Measurements from ENCODE around the gene PRKCE. TPM values are rescaled to one million over a fixed set of nuclear protein-coding genes. Genes with fewer than 3 reads are reported as not detected.
A peak's percentile ranks its signal among the peaks of the same experiment; 100 is the strongest.

Gene PRKCE
- total and polyA plus RNA-seq, 2 experiments from 2014 or later, result 13.2 to 19.2 TPM

GRCh38 chr2:45993476-45993991, 342.1 kb downstream of the PRKCE start:
- TF ChIP-seq, protein P1, sequence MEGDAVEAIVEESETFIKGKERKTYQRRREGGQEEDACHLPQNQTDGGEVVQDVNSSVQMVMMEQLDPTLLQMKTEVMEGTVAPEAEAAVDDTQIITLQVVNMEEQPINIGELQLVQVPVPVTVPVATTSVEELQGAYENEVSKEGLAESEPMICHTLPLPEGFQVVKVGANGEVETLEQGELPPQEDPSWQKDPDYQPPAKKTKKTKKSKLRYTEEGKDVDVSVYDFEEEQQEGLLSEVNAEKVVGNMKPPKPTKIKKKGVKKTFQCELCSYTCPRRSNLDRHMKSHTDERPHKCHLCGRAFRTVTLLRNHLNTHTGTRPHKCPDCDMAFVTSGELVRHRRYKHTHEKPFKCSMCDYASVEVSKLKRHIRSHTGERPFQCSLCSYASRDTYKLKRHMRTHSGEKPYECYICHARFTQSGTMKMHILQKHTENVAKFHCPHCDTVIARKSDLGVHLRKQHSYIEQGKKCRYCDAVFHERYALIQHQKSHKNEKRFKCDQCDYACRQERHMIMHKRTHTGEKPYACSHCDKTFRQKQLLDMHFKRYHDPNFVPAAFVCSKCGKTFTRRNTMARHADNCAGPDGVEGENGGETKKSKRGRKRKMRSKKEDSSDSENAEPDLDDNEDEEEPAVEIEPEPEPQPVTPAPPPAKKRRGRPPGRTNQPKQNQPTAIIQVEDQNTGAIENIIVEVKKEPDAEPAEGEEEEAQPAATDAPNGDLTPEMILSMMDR (IDR thresholded peaks at IDR 0.05; ENCODE audit: low read depth, low read length), result peak; percentile 81
- no peaks in the 10 kb centered on the region for H3K36me3 ChIP-seq
- DNase-seq (ENCODE audit: low read depth in 1 of 2, low spot score in 1 of 2), result peak; percentile 82 to 91
- H3K4me1 ChIP-seq (ENCODE audit: low read depth), result no peaks in the 10 kb centered on the region
- H3K9me3 ChIP-seq (ENCODE audit: low read depth), result no peaks in the 10 kb centered on the region
- H3K4me3 ChIP-seq, result no peak overlapping the region
- no peaks in the 10 kb centered on the region for H3K27me3 ChIP-seq
- H3K27ac ChIP-seq, result no peak overlapping the region

DNA sequence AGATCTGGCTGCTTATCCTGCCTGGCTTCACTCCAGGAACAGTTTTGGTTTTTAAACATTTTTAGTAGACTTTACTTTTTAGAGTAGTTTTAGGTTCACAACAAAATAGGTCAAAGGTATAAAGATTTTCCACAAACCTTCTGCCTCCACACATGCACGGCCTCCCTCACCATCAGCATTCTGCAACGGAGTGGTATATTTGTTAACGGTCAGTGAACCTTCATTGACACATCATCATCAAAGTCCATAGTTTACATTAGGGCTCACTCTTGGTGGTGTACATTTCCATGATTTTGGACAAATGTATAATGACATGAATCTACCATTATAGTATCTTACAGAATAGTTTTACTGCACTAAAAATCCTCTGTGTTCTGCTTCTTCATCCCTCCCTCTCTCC, 342.6 kb downstream of the PRKCE start:
- no peak for DNase-seq (ENCODE audit: low read depth in 1 of 2, low spot score in 1 of 2)
- TF ChIP-seq, protein P1 (IDR thresholded peaks at IDR 0.05; ENCODE audit: low read depth, low read length), result no peak
- Histone ChIP-seq H3K27ac (no peak overlapping the region), H3K4me1 (ENCODE audit: low read depth) (no peaks in the 10 kb centered on the region), H3K36me3 (no peaks in the 10 kb centered on the region), H3K27me3 (no peaks in the 10 kb centered on the region), H3K9me3 (ENCODE audit: low read depth) (no peaks in the 10 kb centered on the region), H3K4me3 (no peak overlapping the region)

DNA sequence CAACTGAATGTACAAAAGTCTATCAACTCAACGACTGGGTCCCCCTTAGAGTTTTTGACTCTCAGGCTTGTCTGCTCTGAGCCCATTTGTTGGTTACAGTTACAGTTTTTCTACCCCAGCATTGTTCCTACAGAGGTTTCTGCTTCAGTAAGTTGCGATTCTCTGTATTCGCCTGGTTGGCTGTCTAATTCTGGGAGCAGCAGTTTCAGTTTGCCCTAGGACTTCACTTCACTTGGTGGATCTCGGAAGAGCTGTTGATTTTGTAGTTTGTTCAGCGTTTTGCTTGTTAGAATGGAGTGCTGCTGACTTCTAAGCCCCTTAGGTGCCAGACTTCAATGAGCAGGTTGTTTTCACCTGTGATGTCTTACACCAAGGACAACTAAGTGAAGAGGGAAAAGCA, 349.2 kb downstream of the PRKCE start:
- H3K36me3 ChIP-seq, result peaks cover 5% of the 10 kb centered on the region
- TF ChIP-seq, protein P1 (IDR thresholded peaks at IDR 0.05; ENCODE audit: low read depth, low read length), result no peak
- DNase-seq (ENCODE audit: low read depth in 1 of 2, low spot score in 1 of 2), result no peak
- no peak overlapping the region for H3K27ac ChIP-seq
- H3K9me3 ChIP-seq (ENCODE audit: low read depth), result no peaks in the 10 kb centered on the region
- H3K4me1 ChIP-seq (ENCODE audit: low read depth), result no peaks in the 10 kb centered on the region
- H3K4me3 ChIP-seq, result no peak overlapping the region
- H3K27me3 ChIP-seq, result no peaks in the 10 kb centered on the region

GRCh38 chr2:46001290-46001689, 349.8 kb downstream of the PRKCE start:
- Histone ChIP-seq H3K4me3 (no peak overlapping the region), H3K27ac (no peak overlapping the region), H3K36me3 (peaks cover 5% of the 10 kb centered on the region), H3K4me1 (ENCODE audit: low read depth) (no peaks in the 10 kb centered on the region), H3K9me3 (ENCODE audit: low read depth) (no peaks in the 10 kb centered on the region), H3K27me3 (no peaks in the 10 kb centered on the region)
- no peak for DNase-seq (ENCODE audit: low read depth in 1 of 2, low spot score in 1 of 2)
- TF ChIP-seq, protein P1 (IDR thresholded peaks at IDR 0.05; ENCODE audit: low read depth, low read length), result no peak

- TF ChIP-seq, protein P1 (IDR thresholded peaks at IDR 0.05; ENCODE audit: low read depth, low read length), result no peak
- peaks cover 5% of the 10 kb centered on the region for H3K36me3 ChIP-seq
- peak in 1 of 2 donors; percentile 78 for DNase-seq (ENCODE audit: low read depth in 1 of 2, low spot score in 1 of 2)
Measured at GRCh38 chr2:46001741-46002506, 350.4 kb downstream of the PRKCE start.

More at GRCh38 chr2:46001741-46002506, 350.4 kb downstream of the PRKCE start:
- H3K27ac ChIP-seq, result no peak overlapping the region
- H3K4me1 ChIP-seq (ENCODE audit: low read depth), result no peaks in the 10 kb centered on the region
- no peak overlapping the region for H3K4me3 ChIP-seq
- H3K27me3 ChIP-seq, result no peaks in the 10 kb centered on the region
- no peaks in the 10 kb centered on the region for H3K9me3 ChIP-seq (ENCODE audit: low read depth)
